Prostate gland (tissue), 2 donors: ENCODE data around the gene SFT2D1. TPM values are rescaled to one million over a fixed set of nuclear protein-coding genes. Genes with fewer than 3 reads are reported as not detected.

Experiments used
- DNase-seq: peaks from one replicate; pipeline ENCODE4 v3.0.0-alpha.2; 2019; ENCODE audit warnings: low spot score
- H3K27ac ChIP-seq, 2 donors: fragments of 200-600 bp; sonication (generic); 2 replicates each; pipeline ENCODE4 v1.5.1; 2017 to 2019
- H3K27me3 ChIP-seq: fragments of 200-600 bp; sonication (generic); replicated peaks from 2 replicates; pipeline ENCODE4 v1.5.1; 2019; ENCODE audit not compliant: insufficient read depth
- H3K36me3 ChIP-seq, 2 donors: fragments of 200-600 bp; sonication (generic); 1 replicate in 1 of 2; 2 replicates in 1 of 2; pipeline versions ENCODE4 v1.5.1 to v1.8.1; 2017 to 2019
- H3K4me1 ChIP-seq: fragments of 200-600 bp; sonication (generic); replicated peaks from 2 replicates; pipeline ENCODE4 v1.5.1; 2019
- H3K4me3 ChIP-seq, 2 donors: fragments of 200-600 bp; sonication (generic); 2 replicates each; pipeline ENCODE4 v1.5.1; 2017 to 2019
- H3K9me3 ChIP-seq: fragments of 200-600 bp; sonication (generic); 2 replicates; pipeline ENCODE4 v1.5.1; 2017
- CTCF ChIP-seq, 4 experiments: fragments of 200-600 bp in 2 of 4; fragments of 450-650 bp in 2 of 4; sonication (generic) in 2 of 4; IDR thresholded peaks; 1 replicate in 3 of 4; 2 replicates in 1 of 4; pipeline ENCODE4 v1.5.1; 2016 to 2019; ENCODE audit warnings: antibody characterized with exemption in 4 of 4, mild to moderate bottlenecking in 2 of 4, moderate library complexity in 2 of 4
- POLR2A ChIP-seq: fragments of 450-650 bp; IDR thresholded peaks from one replicate; pipeline ENCODE4 v1.6.1; 2016; ENCODE audit warnings: antibody characterized with exemption, mild to moderate bottlenecking
- POLR2AphosphoS5 ChIP-seq: sonication (generic); formaldehyde crosslinking; IDR thresholded peaks from one replicate; pipeline ENCODE4 v1.6.1; 2017; ENCODE audit warnings: antibody characterized with exemption
- WGBS: methylation state at CpG from one replicate; pipeline ENCODE4 v1.1.5; 2018; 5-methylcytosine and 5-hydroxymethylcytosine counted together
- intact Hi-C: fragments of 100-400 bp; cut with DNase I; formaldehyde crosslinking; loops from one replicate; pipeline ENCODE4 v1.14.2; 2022
- total RNA-seq, 2 donors: library from RNA; depleted of rRNA; stranded (reverse); fragments of >200 nt; gene quantifications; one replicate each; pipeline ENCODE4 v1.1.0, GENCODE V29; 2016

SFT2D1 gene
- total RNA-seq, 2 donors from 2014 or later = 64.8 to 72.3 TPM

DNA sequence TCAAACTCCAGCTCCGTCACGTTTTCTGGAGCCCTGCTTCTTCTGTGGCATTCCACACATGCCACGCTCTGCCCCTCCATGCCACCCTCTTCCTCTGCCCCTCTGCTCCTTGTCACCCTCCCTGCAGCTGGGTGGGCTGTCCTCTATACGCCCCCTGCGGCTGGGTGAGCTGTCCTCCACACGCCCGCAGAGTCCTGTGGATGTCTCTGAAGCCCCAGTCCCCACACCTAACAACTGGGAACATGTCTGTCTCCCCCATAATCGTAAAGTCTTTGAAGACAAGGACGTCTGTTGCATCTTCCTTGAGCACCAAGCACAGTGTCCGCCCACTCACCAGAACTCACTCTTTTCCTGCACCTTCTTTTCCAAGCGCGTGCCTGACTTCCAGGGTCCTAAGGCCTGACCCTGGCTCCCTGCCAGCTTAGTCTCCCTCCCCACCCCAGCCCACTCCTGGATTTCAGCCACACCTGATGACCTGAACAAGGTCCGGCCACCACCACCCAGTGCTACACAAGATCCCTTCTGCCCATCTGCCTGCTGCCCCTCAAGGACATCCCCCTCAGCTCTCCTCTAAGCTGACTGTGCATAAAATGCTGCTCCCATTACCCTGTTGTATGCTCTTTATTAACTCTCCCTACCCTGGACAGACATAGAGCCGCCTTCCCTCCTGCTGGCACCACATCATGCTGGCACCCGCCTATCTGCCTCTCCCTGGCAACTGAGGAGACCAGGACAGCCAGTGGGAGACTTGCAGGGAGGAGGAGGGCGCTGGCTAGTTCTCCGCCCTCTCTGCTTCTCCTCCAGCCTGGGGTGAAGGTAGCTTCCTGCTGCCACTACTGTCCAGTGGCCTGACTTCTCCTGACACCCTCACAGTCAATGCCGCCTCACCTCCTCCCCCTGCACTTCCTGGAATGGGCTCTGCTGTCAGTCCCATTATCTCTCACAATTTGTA, 23.4 kb downstream of the SFT2D1 start:
- Histone ChIP-seq H3K4me3 (no peak overlapping the region), H3K27ac (no peak overlapping the region), H3K36me3 (no peaks in the 10 kb centered on the region), H3K9me3 (no peaks in the 10 kb centered on the region), H3K27me3 (no peaks in the 10 kb centered on the region), H3K4me1 (no peaks in the 10 kb centered on the region)
- WGBS = 81% methylated on average over 18 of the region's 18 CpGs
- intact Hi-C loops = no loop called here
- no peak for DNase-seq
- TF ChIP-seq POLR2AphosphoS5 (no peak), CTCF (IDR thresholded peaks at IDR 0.05) (no peak), POLR2A (no peak)

DNA sequence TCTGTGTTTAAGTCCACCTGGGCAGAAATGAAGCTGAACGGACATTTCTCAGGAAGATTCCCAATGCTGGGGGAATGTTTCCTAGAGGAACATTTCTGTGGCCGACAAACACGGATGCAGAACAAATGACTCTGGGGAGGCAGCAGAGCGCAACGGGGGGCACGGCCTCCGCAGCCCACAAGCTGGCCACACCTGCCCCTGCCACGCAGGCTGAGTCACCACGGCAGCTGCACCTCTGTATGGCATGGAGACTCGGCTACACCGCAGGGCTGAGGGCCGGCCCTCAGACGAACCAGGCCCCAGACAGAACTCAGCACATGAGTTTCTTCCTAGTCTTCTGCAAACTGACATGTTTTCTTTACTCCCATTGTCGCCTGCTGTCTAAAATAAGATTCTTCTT, 24.1 kb downstream of the SFT2D1 start:
- Histone ChIP-seq H3K9me3 (no peaks in the 10 kb centered on the region), H3K4me3 (no peak overlapping the region), H3K27ac (no peak overlapping the region), H3K36me3 (no peaks in the 10 kb centered on the region), H3K4me1 (no peaks in the 10 kb centered on the region), H3K27me3 (no peaks in the 10 kb centered on the region)
- no peak for TF ChIP-seq CTCF (IDR thresholded peaks at IDR 0.05)
- TF ChIP-seq POLR2AphosphoS5 = no peak
- TF ChIP-seq POLR2A = no peak
- DNase-seq = no peak
- intact Hi-C loops = no loop called here
- WGBS = 80% methylated on average over 14 of the region's 14 CpGs

DNA sequence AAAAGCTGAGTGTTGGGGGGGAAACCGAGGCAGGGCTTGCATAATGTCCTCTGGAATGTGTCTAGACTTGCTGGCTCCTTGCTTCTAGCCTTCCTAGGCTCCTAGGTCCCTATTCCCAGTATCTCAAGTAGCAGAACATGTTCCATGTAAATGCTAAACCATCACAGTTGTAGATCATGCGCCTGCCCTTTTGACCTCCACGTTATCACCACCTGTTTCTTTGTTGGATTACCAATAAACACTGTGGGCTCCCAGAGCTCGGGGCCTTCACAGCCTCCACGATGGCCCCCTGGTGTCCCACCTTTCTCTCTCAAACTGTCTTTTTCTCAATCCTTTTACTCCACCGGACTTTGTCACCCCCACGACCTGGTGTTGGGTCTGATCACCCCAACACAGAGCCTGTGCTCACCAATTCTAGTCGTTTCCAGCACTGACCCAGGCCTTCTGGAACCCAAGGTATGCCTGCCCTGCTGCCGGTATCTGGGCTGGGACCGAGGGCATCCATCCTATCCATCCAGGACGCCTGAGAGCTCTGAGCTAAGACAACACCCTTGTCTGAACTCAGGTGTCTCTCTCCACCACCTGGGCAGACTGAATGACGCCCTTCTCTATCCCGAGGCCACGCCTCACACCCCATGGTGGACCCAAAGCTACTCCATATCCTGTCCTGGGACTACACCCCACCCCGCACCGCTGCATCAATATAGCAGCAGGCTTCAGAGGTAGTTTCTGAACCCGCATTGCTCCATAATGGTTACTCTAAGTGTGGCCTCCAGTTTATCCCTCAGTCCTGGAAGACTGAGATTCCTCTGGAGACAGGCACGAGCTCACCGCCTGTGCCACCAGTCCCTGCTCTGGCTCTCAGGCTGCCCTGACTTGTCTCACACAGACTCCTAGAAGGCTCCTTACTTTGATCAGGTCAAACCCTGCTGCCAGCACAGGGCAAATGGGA, 24.8 kb downstream of the SFT2D1 start:
- no peak for TF ChIP-seq POLR2A
- no peak for TF ChIP-seq CTCF (IDR thresholded peaks at IDR 0.05)
- TF ChIP-seq POLR2AphosphoS5 = no peak
- H3K9me3 ChIP-seq = no peaks in the 10 kb centered on the region
- H3K36me3 ChIP-seq = no peaks in the 10 kb centered on the region
- H3K27me3 ChIP-seq = no peaks in the 10 kb centered on the region
- no peak overlapping the region for H3K27ac ChIP-seq
- 83% methylated on average over 19 of the region's 19 CpGs for WGBS
- intact Hi-C loops = no loop called here
- DNase-seq = no peak
- no peak overlapping the region for H3K4me3 ChIP-seq
- H3K4me1 ChIP-seq = no peaks in the 10 kb centered on the region

GRCh38 chr6:166315436-166315835, 26.9 kb downstream of the SFT2D1 start:
- Histone ChIP-seq H3K4me3 (no peak overlapping the region), H3K4me1 (no peaks in the 10 kb centered on the region), H3K27ac (no peak overlapping the region), H3K27me3 (no peaks in the 10 kb centered on the region), H3K36me3 (no peaks in the 10 kb centered on the region), H3K9me3 (no peaks in the 10 kb centered on the region)
- TF ChIP-seq POLR2A = no peak
- no peak for TF ChIP-seq POLR2AphosphoS5
- TF ChIP-seq CTCF (IDR thresholded peaks at IDR 0.05) = no peak
- intact Hi-C loops = no loop called here
- no peak for DNase-seq
- WGBS = 86% methylated on average over 11 of the region's 11 CpGs
